ENCODE results near the gene PSMD11.

DNA sequence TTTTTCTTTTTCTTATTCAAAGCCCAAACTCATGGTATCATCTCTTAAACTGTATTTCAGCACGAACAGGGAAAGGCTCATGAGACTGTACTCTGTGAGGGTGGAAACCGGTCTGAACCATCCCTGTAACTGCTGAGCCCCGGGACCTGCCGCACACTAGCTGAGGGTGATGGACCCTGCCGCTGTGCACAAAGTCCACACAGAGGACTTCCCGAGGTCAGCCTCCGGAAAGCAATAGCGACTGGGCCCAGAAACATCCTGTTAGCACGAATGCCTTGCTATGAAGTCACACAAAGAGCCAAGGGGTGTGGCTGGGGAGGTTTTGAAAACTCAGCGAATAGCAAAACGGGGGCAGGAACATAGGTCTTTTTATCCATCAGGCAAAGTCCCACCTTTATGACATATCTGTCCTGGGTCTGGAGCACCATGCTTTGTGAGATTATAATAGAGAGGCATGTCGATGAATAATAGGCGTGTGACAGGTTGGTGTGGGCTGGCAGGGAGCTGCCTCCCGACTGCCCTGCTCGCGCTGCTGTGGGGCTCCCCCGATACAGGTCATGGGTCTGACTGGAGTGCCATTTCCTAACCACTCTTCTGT is 75.9 kb downstream of the PSMD11 start:
- no peak for TF ChIP-seq EZH2 (IDR thresholded peaks at IDR 0.05; ENCODE audit: insufficient read depth, low read length)
- TF ChIP-seq, protein P1, sequence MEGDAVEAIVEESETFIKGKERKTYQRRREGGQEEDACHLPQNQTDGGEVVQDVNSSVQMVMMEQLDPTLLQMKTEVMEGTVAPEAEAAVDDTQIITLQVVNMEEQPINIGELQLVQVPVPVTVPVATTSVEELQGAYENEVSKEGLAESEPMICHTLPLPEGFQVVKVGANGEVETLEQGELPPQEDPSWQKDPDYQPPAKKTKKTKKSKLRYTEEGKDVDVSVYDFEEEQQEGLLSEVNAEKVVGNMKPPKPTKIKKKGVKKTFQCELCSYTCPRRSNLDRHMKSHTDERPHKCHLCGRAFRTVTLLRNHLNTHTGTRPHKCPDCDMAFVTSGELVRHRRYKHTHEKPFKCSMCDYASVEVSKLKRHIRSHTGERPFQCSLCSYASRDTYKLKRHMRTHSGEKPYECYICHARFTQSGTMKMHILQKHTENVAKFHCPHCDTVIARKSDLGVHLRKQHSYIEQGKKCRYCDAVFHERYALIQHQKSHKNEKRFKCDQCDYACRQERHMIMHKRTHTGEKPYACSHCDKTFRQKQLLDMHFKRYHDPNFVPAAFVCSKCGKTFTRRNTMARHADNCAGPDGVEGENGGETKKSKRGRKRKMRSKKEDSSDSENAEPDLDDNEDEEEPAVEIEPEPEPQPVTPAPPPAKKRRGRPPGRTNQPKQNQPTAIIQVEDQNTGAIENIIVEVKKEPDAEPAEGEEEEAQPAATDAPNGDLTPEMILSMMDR (IDR thresholded peaks at IDR 0.05; ENCODE audit: insufficient read depth, low read depth, low read length): no peak
